Mesenchymal stem cell (in vitro differentiated cells and primary cell): ENCODE data around the gene LARGE1.
A peak's percentile ranks its signal among the peaks of the same experiment; 100 is the strongest.

ENCODE experiments used
- DNase-seq: peaks from one replicate; pipeline ENCODE4 v3.0.0-alpha.2; 2013
- H2AFZ ChIP-seq: one replicate; pipeline ENCODE4 v1.6.1; 2013; ENCODE audit warnings: low read depth, mild to moderate bottlenecking, control low read depth, inconsistent platforms, low read length, moderate library complexity
- H2AK5ac ChIP-seq: 2 replicates; pipeline ENCODE4 v1.6.1; 2013; ENCODE audit warnings: low read length, moderate library complexity, mild to moderate bottlenecking, inconsistent platforms; ENCODE audit not compliant: severe bottlenecking
- H2BK120ac ChIP-seq: one replicate; pipeline ENCODE4 v1.6.1; 2013; ENCODE audit warnings: low read depth, mild to moderate bottlenecking, inconsistent platforms, low read length, moderate library complexity
- H2BK12ac ChIP-seq, 2 experiments: one replicate each; pipeline ENCODE4 v1.6.1; 2013; ENCODE audit warnings: inconsistent platforms in 2 of 2, low read length in 2 of 2, mild to moderate bottlenecking in 2 of 2, moderate library complexity in 2 of 2, control low read depth in 1 of 2
- H2BK15ac ChIP-seq: one replicate; pipeline ENCODE4 v1.6.1; 2013; ENCODE audit warnings: mild to moderate bottlenecking, low read depth, inconsistent platforms; ENCODE audit not compliant: poor library complexity, severe bottlenecking
- H2BK5ac ChIP-seq: 2 replicates; pipeline ENCODE4 v1.6.1; 2013; ENCODE audit warnings: low read depth, mild to moderate bottlenecking, low read length, control low read depth, inconsistent platforms; ENCODE audit not compliant: poor library complexity, severe bottlenecking
- H3K14ac ChIP-seq, 2 experiments: one replicate each; pipeline ENCODE4 v1.6.1; 2013; ENCODE audit warnings: inconsistent platforms in 2 of 2, low read length in 2 of 2, control low read depth in 1 of 2, mild to moderate bottlenecking in 1 of 2, moderate library complexity in 1 of 2
- H3K18ac ChIP-seq, 2 experiments: one replicate each; pipeline ENCODE4 v1.6.1; 2013; ENCODE audit warnings: inconsistent platforms in 2 of 2, low read length in 2 of 2, control low read depth in 1 of 2, low read depth in 1 of 2, mild to moderate bottlenecking in 1 of 2
- H3K23ac ChIP-seq, 2 experiments: one replicate each; pipeline ENCODE4 v1.6.1; 2013; ENCODE audit warnings: inconsistent platforms in 2 of 2, low read length in 2 of 2, mild to moderate bottlenecking in 2 of 2, moderate library complexity in 2 of 2, control low read depth in 1 of 2
- H3K27ac ChIP-seq: 2 replicates; pipeline ENCODE4 v1.5.1; 2013; ENCODE audit warnings: mild to moderate bottlenecking, moderate library complexity, low read length, control low read depth, inconsistent platforms; ENCODE audit not compliant: poor library complexity, severe bottlenecking
- H3K27me3 ChIP-seq, 2 experiments: 2 replicates each; pipeline versions ENCODE4 v1.6.1 to v1.7.0; 2013; ENCODE audit warnings: low read length in 2 of 2, mild to moderate bottlenecking in 2 of 2, moderate library complexity in 2 of 2, control low read depth in 1 of 2, inconsistent platforms in 1 of 2; ENCODE audit not compliant: control insufficient read depth in 1 of 2, insufficient read depth in 1 of 2
- H3K36me3 ChIP-seq, 2 experiments: 2 replicates each; pipeline versions ENCODE4 v1.6.1 to v1.7.0; 2013; ENCODE audit warnings: low read length in 2 of 2, control low read depth in 1 of 2, inconsistent platforms in 1 of 2, low read depth in 1 of 2, mild to moderate bottlenecking in 1 of 2; ENCODE audit not compliant: insufficient read depth in 2 of 2, control insufficient read depth in 1 of 2
- H3K4ac ChIP-seq, 2 experiments: one replicate each; pipeline ENCODE4 v1.6.1; 2013; ENCODE audit warnings: inconsistent platforms in 2 of 2, low read length in 2 of 2, mild to moderate bottlenecking in 2 of 2, moderate library complexity in 2 of 2, control low read depth in 1 of 2, low read depth in 1 of 2
- H3K4me1 ChIP-seq: 2 replicates; pipeline ENCODE4 v1.6.1; 2013; ENCODE audit warnings: low read depth, low read length, control low read depth; ENCODE audit not compliant: control insufficient read depth, insufficient read depth
- H3K4me2 ChIP-seq: 2 replicates; pipeline ENCODE4 v1.6.1; 2013; ENCODE audit warnings: low read length, mild to moderate bottlenecking, inconsistent platforms; ENCODE audit not compliant: poor library complexity, severe bottlenecking
- H3K4me3 ChIP-seq, 2 experiments: 2 replicates each; pipeline versions ENCODE4 v1.5.1 to v1.7.0; 2013; ENCODE audit warnings: low read length in 2 of 2, mild to moderate bottlenecking in 2 of 2, control low read depth in 1 of 2, low read depth in 1 of 2; ENCODE audit not compliant: insufficient read depth in 1 of 2
- H3K79me1 ChIP-seq: replicated peaks from 2 replicates; pipeline ENCODE4 v1.6.1; 2013; ENCODE audit warnings: mild to moderate bottlenecking, control low read depth, low read length, inconsistent platforms; ENCODE audit not compliant: poor library complexity, severe bottlenecking
- H3K9ac ChIP-seq: 2 replicates; pipeline ENCODE4 v1.7.0; 2013; ENCODE audit warnings: mild to moderate bottlenecking, low read length, moderate library complexity
- H3K9me3 ChIP-seq: 2 replicates; pipeline ENCODE4 v1.7.0; 2013; ENCODE audit warnings: mild to moderate bottlenecking, low read length; ENCODE audit not compliant: control insufficient read depth
- H4K8ac ChIP-seq: one replicate; pipeline ENCODE4 v1.6.1; 2013; ENCODE audit warnings: inconsistent platforms, mild to moderate bottlenecking, low read length, moderate library complexity
- H4K91ac ChIP-seq: one replicate; pipeline ENCODE4 v1.6.1; 2013; ENCODE audit warnings: mild to moderate bottlenecking, low read length, inconsistent platforms
- WGBS: methylation state at CpG from one replicate; pipeline ENCODE4 v1.1.7; 2013; ENCODE audit warnings: mixed read lengths; 5-methylcytosine and 5-hydroxymethylcytosine counted together

LARGE1 gene

GRCh38 chr22:33823552-33823951 is 96.7 kb downstream of the LARGE1 start:
- Histone ChIP-seq H4K91ac (no peak overlapping the region), H3K4me2 (no peak overlapping the region), H3K27ac (no peak overlapping the region), H3K79me1 (peaks cover 2% of the 10 kb centered on the region), H3K23ac (no peak overlapping the region), H2BK15ac (no peak overlapping the region), H3K9me3 (no peaks in the 10 kb centered on the region), H4K8ac (no peak overlapping the region), H2BK120ac (no peak overlapping the region), H2AFZ (no peak overlapping the region), H3K18ac (no peak overlapping the region), H2BK5ac (no peak overlapping the region), H3K4ac (no peak overlapping the region), H3K36me3 (peaks cover 0 to 4% of the 10 kb centered on the region in 2 experiments), H3K4me1 (no peaks in the 10 kb centered on the region), H3K27me3 (no peaks in the 10 kb centered on the region), H3K4me3 (no peak overlapping the region), H3K9ac (no peak overlapping the region), H3K14ac (no peak overlapping the region), H2AK5ac (no peak overlapping the region), H2BK12ac (no peak overlapping the region)
- WGBS = 4% methylated on average over 8 of the region's 8 CpGs
- peak; percentile 98 for DNase-seq

- Histone ChIP-seq H2BK120ac (no peak overlapping the region), H3K9me3 (no peaks in the 10 kb centered on the region), H3K4ac (no peak overlapping the region), H4K8ac (no peak overlapping the region), H3K4me1 (no peaks in the 10 kb centered on the region), H4K91ac (no peak overlapping the region), H3K36me3 (peaks cover 0 to 4% of the 10 kb centered on the region in 2 experiments), H2AFZ (no peak overlapping the region), H3K27me3 (no peaks in the 10 kb centered on the region), H3K14ac (no peak overlapping the region), H3K4me2 (no peak overlapping the region), H2AK5ac (no peak overlapping the region), H2BK12ac (peak overlapping the region in 1 of 2 experiments; percentile 83), H3K79me1 (peaks cover 4% of the 10 kb centered on the region), H3K4me3 (no peak overlapping the region), H3K27ac (no peak overlapping the region), H3K9ac (no peak overlapping the region), H2BK5ac (no peak overlapping the region), H3K23ac (no peak overlapping the region), H2BK15ac (no peak overlapping the region), H3K18ac (peak overlapping the region in 1 of 2 experiments; percentile 79)
- 30% methylated on average over 4 of the region's 4 CpGs for WGBS
- peak; percentile 79 for DNase-seq
Observed at GRCh38 chr22:33821290-33821689, 99.0 kb downstream of the LARGE1 start.

GRCh38 chr22:33819743-33820142 is 100.5 kb downstream of the LARGE1 start:
- no peak overlapping the region for H2AFZ ChIP-seq
- H3K27ac ChIP-seq = no peak overlapping the region
- H3K23ac ChIP-seq = no peak overlapping the region
- peak overlapping the region; percentile 92 for H4K91ac ChIP-seq
- peaks cover 0 to 4% of the 10 kb centered on the region in 2 experiments for H3K36me3 ChIP-seq
- no peak overlapping the region for H3K4me2 ChIP-seq
- peak overlapping the region; percentile 15 for H4K8ac ChIP-seq
- no peaks in the 10 kb centered on the region for H3K9me3 ChIP-seq
- 50% methylated on average over 2 of the region's 3 CpGs for WGBS
- H3K4ac ChIP-seq = no peak overlapping the region
- DNase-seq = no peak
- H2BK15ac ChIP-seq = no peak overlapping the region
- H3K9ac ChIP-seq = no peak overlapping the region
- no peak overlapping the region for H3K4me3 ChIP-seq
- no peak overlapping the region for H2AK5ac ChIP-seq
- H3K79me1 ChIP-seq = peaks cover 4% of the 10 kb centered on the region
- H2BK12ac ChIP-seq = peak overlapping the region; percentile 86 to 88
- H2BK5ac ChIP-seq = no peak overlapping the region
- H2BK120ac ChIP-seq = no peak overlapping the region
- peak overlapping the region in 1 of 2 experiments; percentile 56 for H3K14ac ChIP-seq
- no peaks in the 10 kb centered on the region for H3K4me1 ChIP-seq
- H3K27me3 ChIP-seq = no peaks in the 10 kb centered on the region
- H3K18ac ChIP-seq = peak overlapping the region in 1 of 2 experiments; percentile 80

GRCh38 chr22:33817512-33818127 is 102.7 kb downstream of the LARGE1 start:
- H3K4me2 ChIP-seq = no peak overlapping the region
- no peak overlapping the region for H4K91ac ChIP-seq
- 68% methylated on average over 4 of the region's 4 CpGs for WGBS
- no peak overlapping the region for H3K4me3 ChIP-seq
- no peak overlapping the region for H3K18ac ChIP-seq
- peaks cover 4% of the 10 kb centered on the region for H3K79me1 ChIP-seq
- no peak overlapping the region for H2BK5ac ChIP-seq
- H3K9ac ChIP-seq = no peak overlapping the region
- H3K23ac ChIP-seq = no peak overlapping the region
- no peak overlapping the region for H2BK120ac ChIP-seq
- DNase-seq = no peak
- H2AK5ac ChIP-seq = no peak overlapping the region
- no peak overlapping the region for H3K14ac ChIP-seq
- no peaks in the 10 kb centered on the region for H3K9me3 ChIP-seq
- no peak overlapping the region for H3K27ac ChIP-seq
- H2BK15ac ChIP-seq = peak overlapping the region; percentile 88
- H3K4me1 ChIP-seq = no peaks in the 10 kb centered on the region
- peak overlapping the region; percentile 27 for H4K8ac ChIP-seq
- no peak overlapping the region for H3K4ac ChIP-seq
- H3K36me3 ChIP-seq = peaks cover 0 to 4% of the 10 kb centered on the region in 2 experiments
- peak overlapping the region in 1 of 2 experiments; percentile 40 for H2BK12ac ChIP-seq
- no peaks in the 10 kb centered on the region for H3K27me3 ChIP-seq
- H2AFZ ChIP-seq = no peak overlapping the region
